Kidney glomerular epithelial cell (primary cell): Measurements from ENCODE around the gene PPP2R5C.
"Not testable (repeated sequence)": the region's sequence is repeated elsewhere in the genome, so short reads cannot be mapped to it uniquely, and the experiment has no call there.

Experiments
- DNase-seq: peaks from one replicate; lab custom pipeline; 2025; lab: John Stamatoyannopoulos, UW

Gene PPP2R5C

DNA sequence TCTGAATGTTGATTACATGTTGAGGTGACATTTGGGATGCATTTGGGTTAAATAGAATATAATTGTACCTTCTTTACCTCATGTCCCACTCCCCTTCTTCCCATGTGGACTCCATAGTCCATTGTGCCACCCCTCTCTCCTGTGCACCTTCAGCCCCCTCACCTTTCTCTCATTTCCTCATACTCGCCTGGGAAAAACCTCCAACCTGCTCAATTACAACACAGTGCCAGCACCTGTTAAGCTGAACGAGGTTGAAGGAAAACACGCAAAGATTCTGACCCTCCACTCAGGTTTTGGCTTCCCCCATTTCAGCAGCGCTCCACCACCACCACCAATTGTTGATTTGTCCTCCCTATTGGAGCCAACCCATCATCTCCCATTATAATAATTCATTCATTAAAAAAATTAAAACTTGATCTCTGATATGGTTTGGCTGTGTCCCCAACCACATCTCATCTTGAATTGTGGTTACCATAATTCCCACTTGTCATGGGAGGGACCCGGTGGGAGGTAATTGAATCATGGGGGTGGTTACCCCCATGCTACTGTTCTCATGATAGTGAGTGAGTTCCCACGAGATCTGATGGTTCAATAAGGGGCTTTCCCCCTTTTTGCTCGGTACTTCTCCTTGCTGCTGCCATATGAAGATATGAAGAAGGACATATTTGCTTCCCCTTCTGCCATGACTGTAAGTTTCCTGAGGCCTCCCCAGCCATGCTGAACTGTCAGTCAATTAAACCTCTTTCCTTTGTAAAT lies 33.7 kb upstream of the PPP2R5C start:
- DNase-seq: no peak

DNA sequence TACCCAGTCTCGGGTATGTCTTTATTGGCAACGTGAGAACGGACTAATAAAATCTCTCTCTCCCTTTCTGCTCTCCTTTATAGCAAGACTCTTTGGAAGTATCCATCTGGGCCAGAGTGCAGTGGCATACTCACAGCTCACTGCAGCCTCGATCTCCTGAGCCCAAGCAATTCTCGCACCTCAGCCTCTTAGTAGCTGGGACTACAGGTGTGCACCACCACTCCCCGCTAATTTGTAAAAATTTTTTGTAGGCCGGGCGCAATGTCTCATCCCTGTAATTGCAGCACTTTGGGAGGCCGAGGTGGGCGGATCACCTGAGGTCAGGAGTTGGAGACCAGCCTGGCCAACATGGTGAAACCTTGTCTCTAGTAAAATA lies 33.2 kb upstream of the PPP2R5C start:
- DNase-seq: no peak

GRCh38 chr14:101729382-101729781 lies 32.1 kb upstream of the PPP2R5C start:
- no peak for DNase-seq

GRCh38 chr14:101730157-101730556 lies 31.4 kb upstream of the PPP2R5C start:
- DNase-seq: not testable (repeated sequence)

- DNase-seq: no peak
Observed at GRCh38 chr14:101730626-101731186, 30.8 kb upstream of the PPP2R5C start.

GRCh38 chr14:101731187-101732080 lies 30.1 kb upstream of the PPP2R5C start:
- DNase-seq: peak; percentile 84

DNA sequence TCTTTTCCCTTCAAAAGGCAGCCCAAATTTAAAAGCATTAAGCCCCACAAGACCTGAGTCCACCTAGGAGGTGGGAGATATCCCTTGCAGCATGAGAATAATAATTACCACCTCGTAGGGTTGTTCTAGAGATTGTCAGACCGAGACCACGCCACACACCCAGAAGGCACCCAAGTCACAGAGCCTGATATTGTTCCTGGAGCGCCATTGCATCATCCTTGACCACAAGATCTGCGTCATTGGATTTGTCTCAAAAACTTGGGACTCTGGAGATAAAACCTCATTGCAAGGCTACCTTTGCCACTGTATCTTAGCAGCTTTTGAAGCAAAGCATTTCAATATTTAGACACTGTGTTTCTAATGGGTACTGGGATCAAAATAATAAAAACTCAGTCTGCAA lies 29.4 kb upstream of the PPP2R5C start:
- no peak for DNase-seq

DNA sequence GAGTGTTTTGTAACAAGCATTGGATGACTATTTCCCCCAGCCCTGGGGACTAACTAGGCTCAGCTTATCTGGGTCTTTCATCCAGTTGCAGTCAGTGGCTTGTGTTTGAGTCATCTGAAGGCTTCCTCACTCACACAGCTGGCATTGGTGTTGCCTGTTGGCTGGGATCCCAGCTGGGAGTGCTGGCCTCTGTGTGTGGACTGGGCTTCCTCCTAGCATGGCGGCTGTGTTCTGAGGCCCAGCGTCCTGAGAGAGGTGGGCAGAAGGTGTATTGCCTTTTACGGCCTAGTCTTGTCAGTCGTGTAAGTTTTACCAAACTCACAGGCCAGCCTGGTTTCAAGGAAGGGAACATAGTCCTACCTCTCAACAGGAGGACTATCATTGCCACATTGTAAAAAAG lies 28.3 kb upstream of the PPP2R5C start:
- DNase-seq: no peak

GRCh38 chr14:101734246-101734847 lies 27.2 kb upstream of the PPP2R5C start:
- peak; percentile 21 for DNase-seq

DNA sequence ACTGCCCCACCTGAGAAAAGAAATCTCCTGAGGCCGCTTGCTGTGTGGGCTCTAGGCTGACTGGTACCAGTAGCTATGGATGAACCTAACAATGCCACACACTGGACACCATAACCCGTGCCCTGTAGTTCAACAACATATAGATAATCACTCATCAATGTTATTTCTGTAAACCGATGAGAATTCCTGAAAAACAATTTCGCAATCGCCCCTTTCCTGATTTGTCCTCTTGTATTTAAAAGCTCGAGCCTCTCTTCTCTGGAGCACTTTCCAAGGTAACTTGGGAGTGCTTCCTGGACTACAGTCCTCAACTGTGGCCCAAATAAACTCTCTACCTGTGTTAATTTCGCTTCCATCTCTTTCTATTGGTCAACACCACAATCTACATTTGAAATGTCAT lies 26.1 kb upstream of the PPP2R5C start:
- DNase-seq: no peak

GRCh38 chr14:101736071-101736470 lies 25.4 kb upstream of the PPP2R5C start:
- no peak for DNase-seq

GRCh38 chr14:101736585-101736984 lies 24.9 kb upstream of the PPP2R5C start:
- DNase-seq: no peak

GRCh38 chr14:101737414-101738339 lies 23.8 kb upstream of the PPP2R5C start:
- no peak for DNase-seq

DNA sequence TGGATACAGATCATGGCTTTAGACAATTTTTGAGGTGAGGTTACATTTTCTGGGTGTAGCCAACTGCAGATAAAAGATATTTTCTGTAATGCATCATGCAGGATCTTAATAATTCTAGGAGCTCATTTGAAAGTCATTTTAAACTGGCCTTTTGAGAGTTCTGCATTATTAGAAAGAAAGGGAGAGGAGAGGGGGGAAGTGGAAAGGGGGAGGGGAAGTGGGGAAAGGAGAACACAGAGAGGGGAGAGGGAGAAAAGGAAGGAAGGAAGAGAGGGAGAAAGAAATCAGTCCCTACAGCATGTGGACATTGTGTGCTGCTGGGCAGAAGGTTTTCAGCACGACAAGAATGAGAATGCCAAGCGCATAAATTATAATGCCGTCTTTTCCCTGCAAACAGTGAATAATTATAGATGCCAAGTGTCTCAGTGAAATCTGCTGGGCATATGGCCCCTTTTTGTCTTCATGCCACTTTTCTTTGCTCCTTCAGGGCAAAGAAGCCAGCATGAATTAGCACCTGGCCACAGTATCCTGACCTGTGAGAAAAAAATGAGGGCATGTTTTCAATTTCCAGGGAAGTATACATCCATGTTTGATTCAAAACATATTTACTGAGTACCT lies 22.7 kb upstream of the PPP2R5C start:
- no peak for DNase-seq

DNA sequence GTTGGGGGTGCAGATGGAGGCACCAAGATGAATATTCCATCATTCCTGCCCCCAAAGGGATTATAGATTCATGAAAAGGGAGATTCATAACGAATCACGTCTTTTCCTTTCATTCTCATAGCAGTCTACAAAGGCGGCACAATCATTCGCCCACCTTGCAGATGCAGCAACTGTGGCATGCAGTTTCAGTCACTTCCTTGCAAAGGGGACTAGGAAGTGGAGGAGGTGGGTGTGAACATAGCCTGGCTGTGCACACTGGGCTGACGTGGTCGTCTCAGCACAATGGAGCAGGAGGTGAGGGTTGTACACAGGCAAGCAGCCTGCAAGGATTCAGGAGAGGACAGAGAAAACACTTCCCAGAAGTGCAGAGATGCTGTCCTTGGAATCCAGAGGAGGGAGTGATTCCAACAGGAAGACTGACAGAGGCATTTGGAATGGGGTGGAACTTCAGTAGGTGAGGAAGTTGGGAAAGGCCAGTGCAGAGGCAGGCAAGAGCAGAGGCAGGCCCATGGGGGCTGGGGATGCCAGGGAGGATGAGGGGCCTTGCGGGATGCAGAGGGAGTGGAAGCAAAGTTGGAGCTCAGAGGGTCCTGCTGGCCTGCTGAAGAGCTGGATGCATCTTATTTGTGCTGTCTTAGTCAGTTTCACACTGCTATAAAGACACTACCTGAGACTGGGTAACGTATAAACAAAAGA lies 21.9 kb upstream of the PPP2R5C start:
- no peak for DNase-seq

GRCh38 chr14:101740981-101741380 lies 20.5 kb upstream of the PPP2R5C start:
- no peak for DNase-seq

GRCh38 chr14:101743701-101744100 lies 17.8 kb upstream of the PPP2R5C start:
- no peak for DNase-seq

GRCh38 chr14:101744382-101744781 lies 17.1 kb upstream of the PPP2R5C start:
- DNase-seq: not testable (repeated sequence)

DNA sequence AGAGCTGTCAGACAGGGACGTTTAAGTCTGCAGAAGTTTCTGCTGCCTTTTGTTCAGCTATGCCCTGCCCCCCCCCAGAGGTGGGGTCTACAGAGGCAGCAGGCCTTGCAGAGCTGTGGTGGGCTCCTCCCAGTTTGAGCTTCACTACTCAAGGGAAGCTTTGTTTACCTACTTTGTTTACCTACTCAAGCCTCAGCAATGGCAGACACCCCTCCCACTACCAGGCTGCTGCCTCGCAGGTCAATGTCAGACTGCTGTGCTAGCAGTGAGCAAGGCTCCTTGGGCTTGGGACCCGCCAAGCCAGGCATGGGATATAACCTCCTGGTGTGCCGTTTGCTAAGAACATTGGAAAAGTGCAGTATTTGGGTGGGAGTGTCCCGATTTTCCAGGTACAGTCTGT lies 11.8 kb upstream of the PPP2R5C start:
- DNase-seq: not testable (repeated sequence)

DNA sequence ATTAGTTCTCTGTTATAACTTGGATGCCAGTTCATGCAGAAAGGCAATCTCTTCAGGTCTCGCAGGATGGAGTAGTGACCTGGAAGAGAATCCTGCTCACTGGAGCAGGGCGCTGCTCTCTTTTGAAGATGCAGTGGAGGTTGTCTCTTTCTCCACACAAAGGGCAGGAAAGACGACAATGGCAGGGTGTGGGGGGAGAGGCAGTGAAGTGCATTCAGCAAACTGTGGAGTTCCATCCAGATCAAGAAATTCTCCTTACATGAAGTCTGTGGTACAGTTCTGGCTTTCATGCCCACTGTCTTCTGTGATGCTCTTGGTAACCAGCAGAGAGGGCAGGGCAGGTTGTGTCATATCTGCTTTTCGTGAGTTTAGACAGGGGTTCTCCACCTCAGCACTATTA lies 6.6 kb upstream of the PPP2R5C start:
- DNase-seq: no peak
